Left lung (tissue), 10 donors: ENCODE measurements around the gene CYP11A1. TPM values are rescaled to one million over a fixed set of nuclear protein-coding genes. Genes with fewer than 3 reads are reported as not detected.
A peak's percentile ranks its signal among the peaks of the same experiment; 100 is the strongest.

Experiments
- ATAC-seq: fragments of 200-7000 bp; cut with Tn5 transposase; one replicate; pipeline ENCODE4 v1.9.1; 2020; ENCODE audit warnings: moderate library complexity
- DNase-seq, 4 donors: peaks; one replicate each; pipeline ENCODE4 v3.0.0-alpha.2; 2013 to 2020
- H3K27ac ChIP-seq, 2 donors: fragments of 200-600 bp; sonication (generic) in 1 of 2; one replicate each; pipeline versions ENCODE4 v1.5.0 to v1.8.0; 2020 to 2021
- H3K27me3 ChIP-seq, 2 donors: fragments of 200-600 bp; sonication (generic) in 1 of 2; one replicate each; pipeline versions ENCODE4 v1.5.0 to v1.8.0; 2020 to 2021
- H3K36me3 ChIP-seq, 2 donors: fragments of 200-600 bp; sonication (generic) in 1 of 2; one replicate each; pipeline versions ENCODE4 v1.5.0 to v1.8.0; 2020 to 2021
- H3K4me1 ChIP-seq, 2 donors: fragments of 200-600 bp; one replicate each; pipeline ENCODE4 v1.8.0; 2021
- H3K4me3 ChIP-seq, 2 donors: fragments of 200-600 bp; sonication (generic) in 1 of 2; one replicate each; pipeline versions ENCODE4 v1.5.0 to v1.8.0; 2020 to 2021; ENCODE audit warnings: mild to moderate bottlenecking in 1 of 2
- H3K9me3 ChIP-seq, 2 donors: fragments of 200-600 bp; sonication (generic) in 1 of 2; one replicate each; pipeline versions ENCODE4 v1.5.0 to v1.8.0; 2020 to 2021
- CTCF ChIP-seq, 2 donors: fragments of 200-600 bp; sonication (generic) in 1 of 2; IDR thresholded peaks; one replicate each; pipeline versions ENCODE4 v1.5.0 to v1.8.0; 2021; ENCODE audit warnings: antibody characterized with exemption in 2 of 2
- intact Hi-C, 2 donors: fragments of 100-400 bp; cut with DNase I; formaldehyde crosslinking; loops; one replicate each; pipeline versions ENCODE4 v1.11.2 to v1.14.2; 2022
- polyA plus RNA-seq, 6 donors: library from polyadenylated mRNA; unstranded; fragments of 120-200 nt; gene quantifications; one replicate each; pipeline ENCODE4 v1.2.1, GENCODE V29; 2013; ENCODE audit not compliant: insufficient read length in 6 of 6
- total RNA-seq, 2 donors: library from RNA; stranded (reverse); fragmentation: NEBNext Ultra II Directional; extraction: Animal tissue kit (Norgen Biotek cat#: 25700); gene quantifications; one replicate each; pipeline ENCODE4 v1.2.1, GENCODE V29; 2021
- donor health status: DM: no; HTN: yes; CAD: no.
- donor health status: DM: no; HTN: no; CAD: no.

The CYP11A1 gene
- total and polyA plus RNA-seq, 8 donors: 0.34 to 1.3 (median 0.61) TPM

GRCh38 chr15:74387141-74387541, 19.7 kb upstream of the CYP11A1 start:
- no peaks in the 10 kb centered on the region for H3K9me3 ChIP-seq
- no peak for TF ChIP-seq CTCF (IDR thresholded peaks at IDR 0.05)
- peak overlapping the region in 1 of 2 donors; percentile 76 for H3K27ac ChIP-seq
- peaks cover 0 to 53% of the 10 kb centered on the region in 2 donors for H3K4me1 ChIP-seq
- intact Hi-C loops: no loop called here
- no peaks in the 10 kb centered on the region for H3K27me3 ChIP-seq
- H3K36me3 ChIP-seq: no peaks in the 10 kb centered on the region
- peak in 1 of 4 donors; percentile 65 for DNase-seq
- H3K4me3 ChIP-seq: no peak overlapping the region
- no peak for ATAC-seq

DNA sequence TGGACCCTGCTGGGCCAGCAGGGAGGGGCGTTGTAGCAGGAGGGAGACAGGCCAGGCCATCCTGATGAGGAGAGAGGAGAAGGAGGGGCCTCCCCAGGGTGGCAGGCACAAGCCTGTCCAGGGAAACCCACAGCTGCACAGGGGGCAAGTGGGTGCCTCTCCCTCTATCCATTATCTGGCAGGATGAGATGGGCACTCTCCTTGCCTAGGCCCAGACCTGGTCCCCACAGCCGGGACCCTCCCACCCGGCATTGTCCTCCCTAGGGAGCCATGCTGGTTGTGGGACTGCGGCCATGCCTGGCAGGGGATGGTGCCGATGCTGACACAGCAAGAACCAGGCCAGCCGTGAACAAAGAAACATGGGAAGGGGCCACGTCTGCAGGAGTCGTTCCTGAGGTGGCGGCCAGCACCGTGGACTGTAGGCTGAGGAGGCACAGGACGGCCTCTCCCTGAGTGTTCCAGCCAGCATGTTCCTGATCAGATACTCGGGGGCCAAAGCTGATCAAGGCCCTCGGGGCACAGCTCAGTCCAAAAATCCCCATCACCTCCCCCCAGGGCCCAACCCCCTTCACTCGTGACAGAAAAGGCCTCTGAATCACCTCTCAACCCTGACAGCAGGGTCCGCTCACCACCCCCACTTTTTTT, 19.2 kb upstream of the CYP11A1 start:
- ATAC-seq: no peak
- H3K4me3 ChIP-seq: no peak overlapping the region
- DNase-seq: peak in 1 of 4 donors; percentile 47
- H3K27ac ChIP-seq: peak overlapping the region in 1 of 2 donors; percentile 76
- no peaks in the 10 kb centered on the region for H3K27me3 ChIP-seq
- TF ChIP-seq CTCF (IDR thresholded peaks at IDR 0.05): no peak
- H3K9me3 ChIP-seq: no peaks in the 10 kb centered on the region
- H3K4me1 ChIP-seq: peaks cover 0 to 53% of the 10 kb centered on the region in 2 donors
- intact Hi-C loops: no loop called here
- no peaks in the 10 kb centered on the region for H3K36me3 ChIP-seq

DNA sequence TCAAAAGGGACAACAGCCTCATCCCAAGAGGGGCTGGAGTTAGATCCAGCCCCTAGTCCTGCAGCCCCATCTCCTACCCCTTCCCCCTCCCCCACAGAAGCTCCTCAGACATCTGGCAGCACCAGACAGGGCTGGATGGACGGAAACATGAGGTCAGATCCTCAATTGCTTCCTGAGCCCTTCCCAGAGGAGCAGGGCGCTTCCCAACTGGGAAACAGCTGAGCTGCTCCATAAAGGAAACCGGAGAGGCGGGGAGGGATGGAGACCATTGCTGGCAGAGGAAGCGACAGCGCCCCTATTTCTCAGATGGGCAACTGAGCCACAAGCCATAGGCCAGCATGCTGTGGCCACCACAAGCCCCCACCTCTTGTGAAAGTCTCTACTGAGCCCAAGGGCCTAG, 18.3 kb upstream of the CYP11A1 start:
- H3K27ac ChIP-seq: peak overlapping the region; percentile 76 to 78

DNA sequence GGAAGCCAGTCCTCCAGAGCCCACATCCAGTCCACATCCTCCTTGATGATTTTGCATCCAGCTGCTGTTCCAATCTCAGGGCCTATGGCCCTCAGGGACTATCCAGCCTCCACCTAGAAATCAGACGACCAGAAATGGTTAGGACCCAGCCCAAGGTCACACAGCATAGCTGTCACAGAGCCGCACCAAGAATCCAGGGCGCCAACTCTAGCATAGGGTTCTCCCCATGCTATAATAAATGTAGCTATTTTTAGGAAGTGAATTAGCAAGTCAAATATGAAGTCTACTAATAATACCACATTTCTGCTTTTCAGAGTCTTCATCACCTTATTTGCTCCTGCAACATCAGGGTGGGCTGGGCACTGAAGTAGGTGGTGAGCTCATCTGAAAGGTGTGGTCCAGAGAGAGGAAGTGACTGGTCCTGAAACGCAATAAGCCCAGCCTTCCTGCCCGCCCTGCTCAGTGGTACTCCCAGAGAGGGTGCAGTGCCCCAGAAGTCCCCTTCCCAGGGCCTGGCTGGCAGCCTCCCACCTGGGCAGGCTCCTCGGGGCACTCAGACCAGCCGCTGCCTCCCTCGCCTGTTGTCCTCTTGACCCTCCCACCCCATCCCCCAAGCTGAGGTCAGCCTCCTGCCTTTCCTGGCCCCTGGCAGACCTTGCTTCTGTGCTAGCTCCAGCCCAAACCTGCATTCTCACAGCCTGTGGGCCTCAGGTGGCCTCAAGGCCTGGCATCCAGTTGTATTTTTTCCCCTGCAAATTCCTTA, 17.6 kb upstream of the CYP11A1 start:
- intact Hi-C loops: loop anchor here (5.0 kb wide), 1 partner anchor 52 kb away; no protein-coding TSS in a partner anchor
- TF ChIP-seq CTCF (IDR thresholded peaks at IDR 0.05): no peak
- Histone ChIP-seq H3K36me3 (no peaks in the 10 kb centered on the region), H3K4me1 (peaks cover 0 to 38% of the 10 kb centered on the region in 2 donors), H3K4me3 (no peak overlapping the region), H3K27me3 (no peaks in the 10 kb centered on the region), H3K9me3 (no peaks in the 10 kb centered on the region), H3K27ac (peak overlapping the region; percentile 76 to 78)
- ATAC-seq: peak; percentile 58
- peak in 2 of 4 donors; percentile 69 to 79 for DNase-seq

More for the DNA sequence above, 18.3 kb upstream of the CYP11A1 start:
- H3K4me3 ChIP-seq: no peak overlapping the region
- intact Hi-C loops: no loop called here
- ATAC-seq (no peak), DNase-seq (no peak)
- no peaks in the 10 kb centered on the region for H3K27me3 ChIP-seq
- peaks cover 0 to 45% of the 10 kb centered on the region in 2 donors for H3K4me1 ChIP-seq
- no peaks in the 10 kb centered on the region for H3K9me3 ChIP-seq
- no peaks in the 10 kb centered on the region for H3K36me3 ChIP-seq
- TF ChIP-seq CTCF (IDR thresholded peaks at IDR 0.05): no peak

GRCh38 chr15:74384566-74384880, 17.1 kb upstream of the CYP11A1 start:
- H3K27me3 ChIP-seq: no peaks in the 10 kb centered on the region
- TF ChIP-seq CTCF (IDR thresholded peaks at IDR 0.05): no peak
- H3K36me3 ChIP-seq: no peaks in the 10 kb centered on the region
- no peaks in the 10 kb centered on the region for H3K9me3 ChIP-seq
- H3K27ac ChIP-seq: peak overlapping the region; percentile 76 to 78
- intact Hi-C loops: loop anchor here (5.0 kb wide), 1 partner anchor 53 kb away; no protein-coding TSS in a partner anchor
- no peak overlapping the region for H3K4me3 ChIP-seq
- ATAC-seq: no peak
- peaks cover 0 to 36% of the 10 kb centered on the region in 2 donors for H3K4me1 ChIP-seq
- DNase-seq: no peak
